Measurements from ENCODE around the gene TLK2.

Gene TLK2

GRCh38 chr17:62653826-62654761, 175.5 kb downstream of the TLK2 start:
- DNase-seq (ENCODE audit: low read depth, low spot score), result no peak

DNA sequence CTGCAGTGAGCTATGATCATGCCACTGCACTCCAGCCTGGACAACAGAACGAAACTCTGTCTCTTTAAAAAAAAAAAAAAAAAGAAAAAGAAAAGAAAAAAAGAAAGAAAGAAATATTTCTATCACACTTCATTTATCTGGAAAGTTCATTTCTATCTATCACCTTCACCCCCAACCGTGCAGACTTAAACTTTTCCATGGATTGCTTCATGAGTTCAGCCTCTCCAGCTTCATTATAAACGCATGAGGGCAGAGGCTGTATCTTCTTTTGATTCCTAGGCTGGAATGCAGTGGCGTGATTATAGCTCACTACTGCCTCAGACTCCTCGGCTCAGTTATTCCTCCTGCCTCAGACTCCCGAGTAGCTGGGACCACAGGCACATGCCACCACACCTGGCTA, 177.0 kb downstream of the TLK2 start:
- DNase-seq (ENCODE audit: low read depth, low spot score), result no peak

GRCh38 chr17:62656446-62656845, 177.8 kb downstream of the TLK2 start:
- no peak for DNase-seq (ENCODE audit: low read depth, low spot score)

GRCh38 chr17:62657145-62657665, 178.6 kb downstream of the TLK2 start:
- no peak for DNase-seq (ENCODE audit: low read depth, low spot score)

GRCh38 chr17:62657690-62658089, 179.1 kb downstream of the TLK2 start:
- DNase-seq (ENCODE audit: low read depth, low spot score), result no peak

GRCh38 chr17:62658136-62658920, 179.7 kb downstream of the TLK2 start:
- no peak for DNase-seq (ENCODE audit: low read depth, low spot score)

- no peak for DNase-seq (ENCODE audit: low read depth, low spot score)
These were observed 182.0 kb downstream of the TLK2 start for GRCh38 chr17:62660629-62661118.

GRCh38 chr17:62661337-62661736, 182.7 kb downstream of the TLK2 start:
- no peak for DNase-seq (ENCODE audit: low read depth, low spot score)

DNA sequence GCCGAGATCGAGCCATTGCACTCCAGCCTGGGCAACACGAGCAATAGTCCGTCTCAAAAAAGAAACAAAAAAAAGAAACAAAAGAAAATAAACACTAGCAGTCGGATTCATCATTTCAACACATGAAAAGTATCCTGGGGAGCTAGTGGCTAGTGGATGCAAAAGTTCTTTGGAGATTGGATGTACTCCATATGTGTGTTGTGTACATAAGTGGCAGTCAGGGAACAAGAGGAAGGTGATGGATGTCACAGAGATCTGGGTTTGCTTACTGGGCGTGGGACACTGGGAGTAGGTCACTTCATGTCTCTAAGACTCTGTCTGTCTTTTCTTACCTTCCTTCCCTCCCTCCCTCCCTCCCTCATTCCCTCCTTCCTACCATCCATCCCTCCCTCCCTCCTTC, 184.2 kb downstream of the TLK2 start:
- no peak for DNase-seq (ENCODE audit: low read depth, low spot score)
